Type B pancreatic cell (in vitro differentiated cells): Measurements from ENCODE around the gene FALEC. TPM values are rescaled to one million over a fixed set of nuclear protein-coding genes. Genes with fewer than 3 reads are reported as not detected.
A peak's percentile ranks its signal among the peaks of the same experiment; 100 is the strongest.

ENCODE experiments used
- DNase-seq: peaks from one replicate; pipeline ENCODE4 v3.0.0; 2021; ENCODE audit warnings: mixed read lengths; ENCODE audit not compliant: unreplicated experiment; ENCODE audit errors: extremely low spot score
- H3K27ac Mint-ChIP-seq: 2 replicates; pipeline ENCODE4 v1.8.0; 2021; ENCODE audit warnings: mild to moderate bottlenecking, mixed read lengths
- H3K27me3 Mint-ChIP-seq: 2 replicates; pipeline ENCODE4 v1.8.0; 2021; ENCODE audit warnings: mixed read lengths
- H3K36me3 Mint-ChIP-seq: 2 replicates; pipeline ENCODE4 v1.8.0; 2021; ENCODE audit warnings: mixed read lengths
- H3K4me1 Mint-ChIP-seq: one replicate; pipeline ENCODE4 v1.8.0; 2021; ENCODE audit warnings: mixed read lengths; ENCODE audit not compliant: unreplicated experiment
- H3K4me3 Mint-ChIP-seq: 2 replicates; pipeline ENCODE4 v1.8.0; 2021; ENCODE audit warnings: mild to moderate bottlenecking, mixed read lengths
- H3K9me3 Mint-ChIP-seq: 2 replicates; pipeline ENCODE4 v1.8.0; 2021; ENCODE audit warnings: mixed read lengths
- long read RNA-seq: library from polyadenylated mRNA; unstranded; transcript quantifications from one replicate; pipeline ENCODE4 v2.0.0, GENCODE V29; 2020
- total RNA-seq: library from RNA; stranded (reverse); gene quantifications from 2 replicates; pipeline ENCODE4 v1.2.1, GENCODE V29; 2021; ENCODE audit warnings: low replicate concordance
- TF ChIP-seq, protein P1 (sequence below): fragments of 200-600 bp; sonication (generic); conservative IDR thresholded peaks from 2 replicates; pipeline ENCODE4 v1.5.0; 2021; ENCODE audit warnings: antibody characterized with exemption, mild to moderate bottlenecking

FALEC gene
- total RNA-seq: 0.55 and 0.80 TPM in 2 replicates
- long read RNA-seq, partial matches to known transcripts: 0 of 1 reads
- long read RNA-seq, other reads (novel, unspliced or antisense): 1 of 1 reads

DNA sequence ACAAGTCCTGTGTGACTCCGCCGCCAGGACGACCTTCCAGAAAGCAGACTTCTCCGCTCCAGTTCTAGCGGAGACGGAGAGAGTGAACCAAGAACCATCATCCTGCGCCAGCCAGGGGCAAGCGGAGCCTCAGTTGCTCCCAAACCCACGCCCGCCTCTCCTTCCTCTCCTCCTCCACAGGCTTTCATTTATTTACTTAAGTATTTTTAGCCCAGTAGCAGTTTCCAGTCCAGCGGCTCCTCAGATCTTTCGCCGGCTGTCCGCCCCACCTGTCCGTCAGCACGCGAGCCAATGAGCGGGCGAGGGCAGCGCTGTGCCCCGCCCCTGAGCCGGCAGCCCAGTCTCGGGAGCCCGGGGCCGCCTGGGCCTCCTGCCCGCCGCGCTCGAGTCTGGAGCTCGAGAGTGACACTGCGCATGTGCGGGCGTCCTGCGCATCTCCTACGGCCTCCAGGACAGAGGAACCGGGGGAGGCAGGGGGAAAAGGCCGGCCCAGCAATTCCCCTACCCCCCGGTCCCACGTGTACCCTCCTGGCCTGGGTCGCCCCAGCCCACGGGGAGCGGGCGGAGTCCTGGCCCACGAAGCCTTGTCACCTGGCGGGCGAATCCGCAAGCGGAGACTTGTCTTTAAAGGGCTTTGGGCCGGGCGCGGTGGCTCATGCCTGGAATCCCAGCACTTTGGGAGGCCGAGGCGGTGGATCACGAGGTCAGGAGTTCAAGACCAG lies at the start of gene FALEC:
FALEC (plus strand) TSS at position 425 of the 722 bp plus-strand sequence.
- H3K27ac Mint-ChIP-seq: peak within 1 kb of the TSS; percentile 77
- H3K36me3 Mint-ChIP-seq: peaks cover 14% of the 10 kb centered on the region
- DNase-seq: peak; percentile 98
- peak within 1 kb of the TSS; percentile 93 for H3K4me3 Mint-ChIP-seq
- no peaks in the 10 kb centered on the region for H3K27me3 Mint-ChIP-seq
- TF ChIP-seq, protein P1, sequence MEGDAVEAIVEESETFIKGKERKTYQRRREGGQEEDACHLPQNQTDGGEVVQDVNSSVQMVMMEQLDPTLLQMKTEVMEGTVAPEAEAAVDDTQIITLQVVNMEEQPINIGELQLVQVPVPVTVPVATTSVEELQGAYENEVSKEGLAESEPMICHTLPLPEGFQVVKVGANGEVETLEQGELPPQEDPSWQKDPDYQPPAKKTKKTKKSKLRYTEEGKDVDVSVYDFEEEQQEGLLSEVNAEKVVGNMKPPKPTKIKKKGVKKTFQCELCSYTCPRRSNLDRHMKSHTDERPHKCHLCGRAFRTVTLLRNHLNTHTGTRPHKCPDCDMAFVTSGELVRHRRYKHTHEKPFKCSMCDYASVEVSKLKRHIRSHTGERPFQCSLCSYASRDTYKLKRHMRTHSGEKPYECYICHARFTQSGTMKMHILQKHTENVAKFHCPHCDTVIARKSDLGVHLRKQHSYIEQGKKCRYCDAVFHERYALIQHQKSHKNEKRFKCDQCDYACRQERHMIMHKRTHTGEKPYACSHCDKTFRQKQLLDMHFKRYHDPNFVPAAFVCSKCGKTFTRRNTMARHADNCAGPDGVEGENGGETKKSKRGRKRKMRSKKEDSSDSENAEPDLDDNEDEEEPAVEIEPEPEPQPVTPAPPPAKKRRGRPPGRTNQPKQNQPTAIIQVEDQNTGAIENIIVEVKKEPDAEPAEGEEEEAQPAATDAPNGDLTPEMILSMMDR: peak; percentile 47
- no peaks in the 10 kb centered on the region for H3K9me3 Mint-ChIP-seq
- peaks cover 14% of the 10 kb centered on the region for H3K4me1 Mint-ChIP-seq

DNA sequence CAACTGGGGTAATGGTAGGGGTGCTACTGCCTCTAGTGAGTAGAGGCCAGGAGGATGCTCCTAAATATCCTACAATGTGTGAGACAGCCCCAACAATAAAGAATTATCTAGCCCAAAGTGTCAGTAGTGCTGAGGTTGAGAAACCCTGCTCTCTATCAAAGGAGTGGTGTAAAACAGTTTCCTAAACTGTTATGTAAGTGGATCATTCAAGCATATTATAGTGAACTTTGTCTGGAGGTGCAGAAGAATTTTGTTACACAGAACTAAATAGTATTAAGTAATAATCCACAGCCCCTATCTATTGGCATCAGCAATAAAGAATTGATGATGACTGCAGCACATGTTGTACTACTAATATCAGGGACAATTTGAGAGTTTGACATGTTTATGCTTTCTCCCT lies 48.6 kb upstream of the FALEC start:
- H3K27ac Mint-ChIP-seq: no peak overlapping the region
- no peak overlapping the region for H3K4me3 Mint-ChIP-seq
- TF ChIP-seq, protein P1: no peak
- no peak for DNase-seq
- H3K36me3 Mint-ChIP-seq: peaks cover 33% of the 10 kb centered on the region
- H3K27me3 Mint-ChIP-seq: no peaks in the 10 kb centered on the region
- H3K4me1 Mint-ChIP-seq: peaks cover 3% of the 10 kb centered on the region
- no peaks in the 10 kb centered on the region for H3K9me3 Mint-ChIP-seq

DNA sequence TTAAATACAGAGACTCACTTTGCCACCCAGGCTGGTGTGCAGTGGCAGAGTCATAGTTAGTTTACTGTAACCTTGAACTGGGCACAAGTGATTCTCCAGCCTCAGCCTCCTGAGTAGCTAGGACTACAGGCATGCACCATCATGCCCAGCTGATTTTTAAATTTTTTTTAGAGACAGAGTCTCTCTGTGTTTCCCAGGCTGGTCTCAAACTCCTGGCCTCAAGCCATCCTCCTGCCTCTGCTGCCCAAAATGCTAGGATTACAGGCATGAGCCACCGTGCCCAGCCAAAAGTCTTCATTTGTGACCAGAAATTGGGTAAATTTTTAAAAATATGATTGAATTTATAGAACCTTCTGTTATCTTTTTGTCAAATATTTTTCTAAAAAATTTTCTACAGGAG lies 46.3 kb upstream of the FALEC start:
- TF ChIP-seq, protein P1: no peak
- DNase-seq: no peak
- H3K9me3 Mint-ChIP-seq: no peaks in the 10 kb centered on the region
- no peak overlapping the region for H3K27ac Mint-ChIP-seq
- peaks cover 34% of the 10 kb centered on the region for H3K36me3 Mint-ChIP-seq
- no peak overlapping the region for H3K4me3 Mint-ChIP-seq
- H3K4me1 Mint-ChIP-seq: peaks cover 12% of the 10 kb centered on the region
- H3K27me3 Mint-ChIP-seq: no peaks in the 10 kb centered on the region

DNA sequence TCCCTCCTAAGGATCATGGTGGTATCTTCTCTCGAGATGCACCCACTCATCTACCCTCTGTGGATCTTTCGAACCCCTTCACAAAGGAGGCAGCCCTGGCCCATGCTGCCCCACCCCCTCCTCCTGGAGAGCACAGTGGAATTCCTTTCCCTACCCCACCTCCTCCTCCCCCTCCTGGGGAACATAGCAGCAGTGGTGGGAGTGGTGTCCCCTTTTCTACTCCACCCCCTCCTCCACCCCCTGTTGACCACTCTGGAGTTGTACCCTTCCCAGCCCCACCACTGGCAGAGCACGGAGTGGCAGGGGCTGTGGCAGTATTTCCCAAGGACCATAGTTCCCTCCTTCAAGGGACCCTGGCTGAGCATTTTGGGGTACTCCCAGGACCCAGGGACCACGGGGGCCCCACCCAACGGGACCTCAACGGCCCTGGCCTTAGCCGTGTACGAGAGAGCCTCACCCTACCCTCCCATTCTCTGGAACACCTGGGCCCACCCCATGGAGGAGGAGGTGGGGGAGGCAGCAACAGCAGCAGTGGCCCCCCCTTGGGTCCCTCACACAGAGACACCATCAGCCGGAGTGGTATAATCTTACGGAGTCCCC lies 42.9 kb upstream of the FALEC start:
- H3K4me1 Mint-ChIP-seq: peaks cover 38% of the 10 kb centered on the region
- no peaks in the 10 kb centered on the region for H3K9me3 Mint-ChIP-seq
- no peak overlapping the region for H3K4me3 Mint-ChIP-seq
- H3K27ac Mint-ChIP-seq: no peak overlapping the region
- TF ChIP-seq, protein P1: no peak
- H3K36me3 Mint-ChIP-seq: peaks cover 25% of the 10 kb centered on the region
- DNase-seq: no peak
- no peaks in the 10 kb centered on the region for H3K27me3 Mint-ChIP-seq

DNA sequence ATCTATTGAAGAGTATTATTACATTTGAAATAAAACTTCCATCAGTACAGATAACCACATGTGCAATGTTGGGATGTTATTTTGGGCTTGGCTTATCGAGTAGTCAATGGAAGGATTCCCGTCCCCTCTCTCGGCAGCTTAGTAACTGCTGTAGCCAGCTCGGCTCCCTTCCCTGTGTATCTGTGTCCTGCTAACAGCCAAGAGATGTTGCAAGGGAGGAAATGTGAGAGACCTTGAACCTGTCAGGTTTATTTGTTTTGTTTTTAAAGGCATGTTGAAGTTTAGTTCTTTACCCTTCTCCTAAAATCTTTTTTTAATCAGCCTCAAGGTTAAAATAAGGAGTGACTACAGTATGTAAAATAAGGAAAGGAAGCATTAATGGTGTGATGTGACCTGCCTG lies 41.9 kb upstream of the FALEC start:
- Mint-ChIP-seq H3K27me3 (no peaks in the 10 kb centered on the region), H3K36me3 (peaks cover 25% of the 10 kb centered on the region), H3K27ac (no peak overlapping the region), H3K9me3 (no peaks in the 10 kb centered on the region), H3K4me1 (peaks cover 46% of the 10 kb centered on the region), H3K4me3 (no peak overlapping the region)
- no peak for DNase-seq
- TF ChIP-seq, protein P1: no peak
